ENCODE data around the gene SPIN2B.
"Not testable (repeated sequence)": the region's sequence is repeated elsewhere in the genome, so short reads cannot be mapped to it uniquely, and the experiment has no call there.

Gene SPIN2B

GRCh38 chrX:57135287-57135686 lies 13.9 kb upstream of the SPIN2B start:
- no peak overlapping the region for H3K14ac ChIP-seq (ENCODE audit: low read length)
- H2BK12ac ChIP-seq (ENCODE audit: low read length) = no peak overlapping the region
- no peak for DNase-seq (ENCODE audit: low spot score)
- H3K18ac ChIP-seq (ENCODE audit: low read length) = no peak overlapping the region
- H3K9me3 ChIP-seq (replicated peaks in 1 of 2; ENCODE audit: control insufficient read depth in 2 of 2, insufficient read depth in 1 of 2, low read depth in 1 of 2, low read length in 2 of 2) = no peaks in the 10 kb centered on the region
- no peak overlapping the region for H2AFZ ChIP-seq (ENCODE audit: low read length)
- H2AK5ac ChIP-seq (ENCODE audit: low read depth, low read length) = no peak overlapping the region
- peaks cover 0 to 3% of the 10 kb centered on the region in 2 donors for H3K36me3 ChIP-seq (replicated peaks in 1 of 2; ENCODE audit: control insufficient read depth in 2 of 2, insufficient read depth in 2 of 2, low read length in 2 of 2)
- no peak overlapping the region for H3K27ac ChIP-seq (replicated peaks; ENCODE audit: low read length)
- H3K4me3 ChIP-seq (ENCODE audit: low read length in 2 of 2) = no peak overlapping the region
- H3K4me1 ChIP-seq (ENCODE audit: control insufficient read depth in 2 of 2, insufficient read depth in 1 of 2, low read depth in 1 of 2, low read length in 2 of 2) = peaks cover 0 to 2% of the 10 kb centered on the region in 2 donors
- no peak overlapping the region for H4K91ac ChIP-seq (ENCODE audit: low read depth, low read length, poor library complexity)
- H3K23ac ChIP-seq (ENCODE audit: low read depth, low read length, poor library complexity) = no peak overlapping the region
- H3K9ac ChIP-seq (ENCODE audit: low read depth, low read length, poor library complexity) = no peak overlapping the region
- WGBS, 2 donors (ENCODE audit: extremely low coverage in 2 of 2, insufficient read length in 2 of 2, insufficient replicate concordance in 1 of 2) = no CpG with 5 or more reads among the region's 3 CpGs
- H2BK15ac ChIP-seq (ENCODE audit: low read length) = no peak overlapping the region
- H3K79me1 ChIP-seq (ENCODE audit: low read depth, low read length) = no peaks in the 10 kb centered on the region
- H2BK5ac ChIP-seq (ENCODE audit: low read length) = no peak overlapping the region
- no peak overlapping the region for H4K8ac ChIP-seq (ENCODE audit: low read depth, low read length)
- no peaks in the 10 kb centered on the region for H3K27me3 ChIP-seq (ENCODE audit: control insufficient read depth in 3 of 3, insufficient read depth in 3 of 3, low read depth in 1 of 3, low read length in 3 of 3)
- H3K4ac ChIP-seq (ENCODE audit: low read length) = no peak overlapping the region
- H3K4me2 ChIP-seq (ENCODE audit: insufficient read depth, low read length, poor library complexity, severe bottlenecking) = no peak overlapping the region
- H2BK120ac ChIP-seq (ENCODE audit: low read depth, low read length) = no peak overlapping the region

GRCh38 chrX:57134702-57135101 lies 13.4 kb upstream of the SPIN2B start:
- H3K4me1 ChIP-seq (ENCODE audit: control insufficient read depth in 2 of 2, insufficient read depth in 1 of 2, low read depth in 1 of 2, low read length in 2 of 2) = peaks cover 0 to 2% of the 10 kb centered on the region in 2 donors
- H3K4me3 ChIP-seq (ENCODE audit: low read length in 2 of 2) = no peak overlapping the region
- H3K18ac ChIP-seq (ENCODE audit: low read length) = no peak overlapping the region
- H2BK12ac ChIP-seq (ENCODE audit: low read length) = no peak overlapping the region
- H2BK15ac ChIP-seq (ENCODE audit: low read length) = no peak overlapping the region
- no peak overlapping the region for H3K9ac ChIP-seq (ENCODE audit: low read depth, low read length, poor library complexity)
- H3K27me3 ChIP-seq (ENCODE audit: control insufficient read depth in 3 of 3, insufficient read depth in 3 of 3, low read depth in 1 of 3, low read length in 3 of 3) = peaks cover 0 to 2% (median 0%) of the 10 kb centered on the region in 3 experiments
- no peak overlapping the region for H2BK5ac ChIP-seq (ENCODE audit: low read length)
- H3K36me3 ChIP-seq (replicated peaks in 1 of 2; ENCODE audit: control insufficient read depth in 2 of 2, insufficient read depth in 2 of 2, low read length in 2 of 2) = peaks cover 0 to 3% of the 10 kb centered on the region in 2 donors
- H4K91ac ChIP-seq (ENCODE audit: low read depth, low read length, poor library complexity) = no peak overlapping the region
- H3K79me1 ChIP-seq (ENCODE audit: low read depth, low read length) = no peaks in the 10 kb centered on the region
- WGBS, 2 donors (ENCODE audit: extremely low coverage in 2 of 2, insufficient read length in 2 of 2, insufficient replicate concordance in 1 of 2) = no CpG with 5 or more reads among the region's 3 CpGs
- H2BK120ac ChIP-seq (ENCODE audit: low read depth, low read length) = no peak overlapping the region
- no peak for DNase-seq (ENCODE audit: low spot score)
- H3K27ac ChIP-seq (replicated peaks; ENCODE audit: low read length) = no peak overlapping the region
- no peak overlapping the region for H3K23ac ChIP-seq (ENCODE audit: low read depth, low read length, poor library complexity)
- no peak overlapping the region for H3K14ac ChIP-seq (ENCODE audit: low read length)
- no peak overlapping the region for H3K4ac ChIP-seq (ENCODE audit: low read length)
- no peak overlapping the region for H2AK5ac ChIP-seq (ENCODE audit: low read depth, low read length)
- H4K8ac ChIP-seq (ENCODE audit: low read depth, low read length) = no peak overlapping the region
- no peak overlapping the region for H2AFZ ChIP-seq (ENCODE audit: low read length)
- no peaks in the 10 kb centered on the region for H3K9me3 ChIP-seq (replicated peaks in 1 of 2; ENCODE audit: control insufficient read depth in 2 of 2, insufficient read depth in 1 of 2, low read depth in 1 of 2, low read length in 2 of 2)
- H3K4me2 ChIP-seq (ENCODE audit: insufficient read depth, low read length, poor library complexity, severe bottlenecking) = no peak overlapping the region

- Histone ChIP-seq H2AFZ (ENCODE audit: low read length) (no peak overlapping the region), H3K9me3 (replicated peaks in 1 of 2; ENCODE audit: control insufficient read depth in 2 of 2, insufficient read depth in 1 of 2, low read depth in 1 of 2, low read length in 2 of 2) (no peaks in the 10 kb centered on the region), H3K27ac (replicated peaks; ENCODE audit: low read length) (no peak overlapping the region), H3K4me1 (ENCODE audit: control insufficient read depth in 2 of 2, insufficient read depth in 1 of 2, low read depth in 1 of 2, low read length in 2 of 2) (peaks cover 0 to 2% of the 10 kb centered on the region in 2 donors), H3K14ac (ENCODE audit: low read length) (no peak overlapping the region), H3K4me3 (ENCODE audit: low read length in 2 of 2) (no peak overlapping the region), H3K4me2 (ENCODE audit: insufficient read depth, low read length, poor library complexity, severe bottlenecking) (no peak overlapping the region), H2BK120ac (ENCODE audit: low read depth, low read length) (no peak overlapping the region), H4K91ac (ENCODE audit: low read depth, low read length, poor library complexity) (no peak overlapping the region), H2AK5ac (ENCODE audit: low read depth, low read length) (no peak overlapping the region), H3K27me3 (ENCODE audit: control insufficient read depth in 3 of 3, insufficient read depth in 3 of 3, low read depth in 1 of 3, low read length in 3 of 3) (peaks cover 0 to 2% (median 0%) of the 10 kb centered on the region in 3 experiments), H3K4ac (ENCODE audit: low read length) (no peak overlapping the region), H4K8ac (ENCODE audit: low read depth, low read length) (no peak overlapping the region), H2BK12ac (ENCODE audit: low read length) (no peak overlapping the region), H3K36me3 (replicated peaks in 1 of 2; ENCODE audit: control insufficient read depth in 2 of 2, insufficient read depth in 2 of 2, low read length in 2 of 2) (peaks cover 0 to 6% of the 10 kb centered on the region in 2 donors), H2BK15ac (ENCODE audit: low read length) (no peak overlapping the region), H3K9ac (ENCODE audit: low read depth, low read length, poor library complexity) (no peak overlapping the region), H3K23ac (ENCODE audit: low read depth, low read length, poor library complexity) (no peak overlapping the region), H3K79me1 (ENCODE audit: low read depth, low read length) (no peaks in the 10 kb centered on the region), H3K18ac (ENCODE audit: low read length) (no peak overlapping the region), H2BK5ac (ENCODE audit: low read length) (no peak overlapping the region)
- DNase-seq (ENCODE audit: low spot score) = no peak
- no CpG with 5 or more reads among the region's 4 CpGs for WGBS, 2 donors (ENCODE audit: extremely low coverage in 2 of 2, insufficient read length in 2 of 2, insufficient replicate concordance in 1 of 2)
Measured at GRCh38 chrX:57133706-57134105, 12.4 kb upstream of the SPIN2B start.

GRCh38 chrX:57133284-57133683 lies 11.9 kb upstream of the SPIN2B start:
- not testable (repeated sequence) for H3K27ac ChIP-seq (replicated peaks; ENCODE audit: low read length); H2BK120ac ChIP-seq (ENCODE audit: low read depth, low read length); H4K8ac ChIP-seq (ENCODE audit: low read depth, low read length); H2BK12ac ChIP-seq (ENCODE audit: low read length); H2BK15ac ChIP-seq (ENCODE audit: low read length); H3K4ac ChIP-seq (ENCODE audit: low read length); H3K18ac ChIP-seq (ENCODE audit: low read length); H3K4me3 ChIP-seq (ENCODE audit: low read length in 2 of 2); H3K9me3 ChIP-seq (replicated peaks in 1 of 2; ENCODE audit: control insufficient read depth in 2 of 2, insufficient read depth in 1 of 2, low read depth in 1 of 2, low read length in 2 of 2); H3K4me1 ChIP-seq (ENCODE audit: control insufficient read depth in 2 of 2, insufficient read depth in 1 of 2, low read depth in 1 of 2, low read length in 2 of 2); H2AFZ ChIP-seq (ENCODE audit: low read length); DNase-seq (ENCODE audit: low spot score); H3K23ac ChIP-seq (ENCODE audit: low read depth, low read length, poor library complexity); H3K36me3 ChIP-seq (replicated peaks in 1 of 2; ENCODE audit: control insufficient read depth in 2 of 2, insufficient read depth in 2 of 2, low read length in 2 of 2); H3K27me3 ChIP-seq (ENCODE audit: control insufficient read depth in 3 of 3, insufficient read depth in 3 of 3, low read depth in 1 of 3, low read length in 3 of 3); H3K4me2 ChIP-seq (ENCODE audit: insufficient read depth, low read length, poor library complexity, severe bottlenecking); H3K79me1 ChIP-seq (ENCODE audit: low read depth, low read length); H4K91ac ChIP-seq (ENCODE audit: low read depth, low read length, poor library complexity); H3K9ac ChIP-seq (ENCODE audit: low read depth, low read length, poor library complexity); H3K14ac ChIP-seq (ENCODE audit: low read length); H2BK5ac ChIP-seq (ENCODE audit: low read length); H2AK5ac ChIP-seq (ENCODE audit: low read depth, low read length)
- no CpG with 5 or more reads among the region's 4 CpGs for WGBS, 2 donors (ENCODE audit: extremely low coverage in 2 of 2, insufficient read length in 2 of 2, insufficient replicate concordance in 1 of 2)

All from neuronal stem cell (in vitro differentiated cells).